Stimulated activated naive CD8-positive, alpha-beta T cell treated with anti-CD3 and anti-CD28 coated beads, Interleukin-15, amount 100 ng/mL, for 72 hours (primary cell): ENCODE data around the gene MAP3K20.

Source experiments
- ATAC-seq: fragments of 150-1000 bp; cut with Tn5 transposase; 2 replicates; pipeline ENCODE4 v1.10.0; 2021; ENCODE audit warnings: mild to moderate bottlenecking, moderate library complexity
- DNase-seq, 2 donors: peaks; one replicate each; pipeline ENCODE4 v3.0.0; 2021 to 2022
- H3K27ac Mint-ChIP-seq, 2 donors: one replicate each; pipeline ENCODE4 v1.8.0; 2022; ENCODE audit warnings: mild to moderate bottlenecking in 2 of 2, mixed read lengths in 2 of 2, moderate library complexity in 2 of 2
- H3K27me3 Mint-ChIP-seq: one replicate; pipeline ENCODE4 v1.8.0; 2022; ENCODE audit warnings: mixed read lengths
- H3K4me1 Mint-ChIP-seq: one replicate; pipeline ENCODE4 v1.8.0; 2022; ENCODE audit warnings: mild to moderate bottlenecking, mixed read lengths
- H3K4me3 Mint-ChIP-seq, 2 donors: one replicate each; pipeline ENCODE4 v1.8.0; 2022; ENCODE audit warnings: mild to moderate bottlenecking in 2 of 2, mixed read lengths in 2 of 2, moderate library complexity in 1 of 2
- H3K9me3 Mint-ChIP-seq, 2 donors: one replicate each; pipeline ENCODE4 v1.8.0; 2022; ENCODE audit warnings: mixed read lengths in 2 of 2

Gene MAP3K20

DNA sequence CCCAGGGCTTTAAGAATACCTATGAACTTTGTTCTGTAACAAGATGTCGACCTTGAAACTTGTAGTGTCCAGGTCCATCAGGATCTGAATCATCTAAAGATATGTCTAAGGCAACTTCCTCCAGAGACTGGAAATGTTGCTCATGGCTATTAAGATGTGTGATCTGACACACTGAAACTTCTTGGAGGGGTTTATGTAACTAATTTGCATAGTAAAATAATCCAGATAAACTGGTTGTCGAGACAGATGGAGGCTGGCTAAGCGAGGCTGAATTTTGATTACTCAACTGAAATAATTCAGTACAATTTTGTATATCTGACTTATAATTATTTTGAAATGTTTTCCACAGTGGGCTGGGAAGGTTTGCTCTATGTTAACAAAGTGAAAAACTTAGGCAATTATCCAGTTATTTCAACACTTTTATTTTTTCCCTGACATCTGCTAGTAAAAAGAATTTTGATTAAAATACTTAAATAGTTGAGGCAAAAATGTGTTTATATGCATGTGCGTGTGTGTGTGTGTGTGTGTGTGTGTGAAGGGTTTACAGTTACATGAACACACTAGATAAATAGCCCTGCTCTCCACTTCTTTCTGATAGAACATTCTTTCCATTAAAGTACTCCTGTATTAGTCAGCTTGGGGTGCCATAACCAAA, 11.4 kb upstream of the MAP3K20 start:
- DNase-seq, result no peak
- no peaks in the 10 kb centered on the region for H3K4me1 Mint-ChIP-seq
- peaks cover 32% of the 10 kb centered on the region for H3K27me3 Mint-ChIP-seq
- H3K27ac Mint-ChIP-seq, result no peak overlapping the region
- no peak for ATAC-seq
- H3K4me3 Mint-ChIP-seq, result no peak overlapping the region
- H3K9me3 Mint-ChIP-seq, result no peaks in the 10 kb centered on the region

DNA sequence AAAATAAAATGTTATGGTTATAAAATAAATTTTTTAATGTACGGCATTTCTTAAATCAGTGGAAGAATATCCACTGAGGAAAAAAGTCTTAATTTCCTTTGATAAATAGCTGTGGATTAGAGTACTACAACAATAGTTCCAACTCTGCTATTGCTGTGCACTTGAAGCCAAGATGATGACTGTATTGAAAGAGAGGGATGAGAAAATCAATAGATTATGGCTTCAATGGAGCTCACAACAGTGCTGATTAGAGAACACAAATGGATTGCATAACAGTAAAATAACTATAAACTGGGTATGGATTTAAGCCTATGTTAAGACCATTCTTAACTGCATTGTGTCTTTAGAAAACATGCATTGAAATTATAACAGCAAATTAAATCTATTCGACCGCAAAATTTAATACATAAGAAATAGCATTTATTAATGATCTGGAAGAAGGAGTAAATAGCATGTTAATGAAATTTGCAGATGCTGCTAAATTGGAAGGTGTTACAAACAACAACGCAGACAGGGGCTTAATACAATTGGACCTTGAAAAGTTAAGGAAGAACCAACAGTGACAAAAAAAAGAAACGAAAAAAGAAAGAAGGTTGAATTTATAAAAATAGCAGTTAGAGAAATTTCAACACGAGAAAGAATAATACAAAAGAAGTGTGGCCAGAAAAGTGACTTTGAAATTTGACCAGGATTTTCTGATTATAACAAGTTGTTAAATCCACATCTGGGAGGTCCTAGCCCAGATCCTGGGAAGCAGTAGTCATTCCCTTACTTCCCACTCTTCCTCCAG, 8.6 kb upstream of the MAP3K20 start:
- DNase-seq, result no peak
- Mint-ChIP-seq H3K27ac (no peak overlapping the region), H3K4me1 (no peaks in the 10 kb centered on the region), H3K27me3 (peaks cover 53% of the 10 kb centered on the region), H3K9me3 (no peaks in the 10 kb centered on the region), H3K4me3 (no peak overlapping the region)
- ATAC-seq, result no peak

DNA sequence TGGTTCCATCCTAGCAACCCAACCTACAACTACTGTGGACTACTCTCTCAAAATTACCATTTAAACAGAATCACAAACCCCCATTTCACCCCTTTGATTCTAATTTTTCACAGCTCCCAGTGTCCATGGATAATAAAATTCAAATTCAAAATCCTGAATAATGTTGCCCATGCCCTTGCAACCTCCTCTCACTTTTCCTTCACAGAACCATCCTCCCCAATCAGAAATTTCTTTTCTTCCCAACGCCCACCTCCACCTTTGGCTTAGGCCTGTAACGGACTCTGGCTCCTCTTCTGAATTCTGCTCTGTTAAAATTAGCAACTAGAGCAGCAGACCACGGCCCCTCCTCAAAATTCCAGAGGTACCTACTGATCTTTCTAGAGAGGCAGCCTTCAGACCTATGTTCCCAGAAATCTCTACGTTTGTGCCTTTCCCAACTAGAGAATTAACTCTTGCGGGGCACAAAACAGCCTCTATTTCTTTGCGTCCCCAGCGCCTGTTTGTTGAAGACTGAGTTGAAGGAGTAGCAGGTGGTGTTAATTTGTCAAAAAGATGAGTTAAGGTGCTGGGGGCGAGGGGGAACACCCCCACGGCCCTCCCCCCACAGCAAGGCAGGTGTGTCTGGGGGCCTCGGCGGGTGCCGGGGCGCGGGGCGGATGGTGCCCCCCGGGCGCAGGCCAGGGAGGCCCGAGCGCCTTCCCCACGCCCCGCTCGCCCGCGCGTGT, 428 bp upstream of the MAP3K20 start:
- peak overlapping the region; percentile 80 to 87 for H3K27ac Mint-ChIP-seq
- H3K9me3 Mint-ChIP-seq, result no peaks in the 10 kb centered on the region
- no peak for DNase-seq
- peak overlapping the region; percentile 81 to 86 for H3K4me3 Mint-ChIP-seq
- ATAC-seq, result no peak
- H3K27me3 Mint-ChIP-seq, result peaks cover 49% of the 10 kb centered on the region
- peaks cover 30% of the 10 kb centered on the region for H3K4me1 Mint-ChIP-seq

DNA sequence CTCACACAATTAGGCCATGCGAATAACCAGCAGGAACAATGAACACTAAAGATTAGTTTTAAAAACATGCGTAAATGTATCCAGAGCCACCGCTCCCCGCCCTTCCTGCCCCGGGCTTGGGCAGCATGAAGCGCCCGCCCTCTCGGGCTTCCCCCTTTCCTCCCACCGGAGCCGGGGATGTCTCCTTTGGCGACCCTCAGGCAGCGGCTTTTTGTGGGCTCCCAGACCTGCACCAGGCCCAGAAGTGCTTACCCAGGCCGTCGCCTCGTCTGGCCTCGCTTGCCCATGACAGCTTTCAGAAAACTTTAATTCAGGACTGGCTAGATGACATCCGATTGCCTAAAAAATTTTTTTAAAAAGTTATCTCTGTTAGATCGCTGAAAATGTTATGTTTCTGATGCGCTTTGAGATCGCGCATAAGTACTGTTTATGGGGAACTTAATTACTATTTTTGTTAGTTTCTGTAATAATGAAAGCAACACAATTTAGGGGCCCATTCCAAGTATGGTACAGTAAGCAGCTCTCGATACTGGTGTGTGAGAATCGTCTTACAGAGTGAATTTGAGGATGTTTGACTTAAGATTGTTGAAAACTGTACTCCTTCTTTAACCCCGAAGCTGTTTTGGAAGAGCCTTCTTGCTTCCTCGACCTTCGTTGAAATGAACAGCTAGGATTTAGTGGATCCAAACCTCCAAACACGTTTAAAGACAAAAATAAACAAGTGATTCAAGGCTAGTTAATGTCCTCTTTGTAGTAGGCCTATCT, 1.1 kb downstream of the MAP3K20 start:
- DNase-seq (peak in 1 of 2 donors; percentile 43), ATAC-seq (peak; percentile 31)
- Mint-ChIP-seq H3K9me3 (no peaks in the 10 kb centered on the region), H3K4me3 (peak overlapping the region; percentile 81 to 86), H3K27ac (peak overlapping the region; percentile 70 to 87), H3K27me3 (peaks cover 44% of the 10 kb centered on the region), H3K4me1 (peaks cover 30% of the 10 kb centered on the region)

DNA sequence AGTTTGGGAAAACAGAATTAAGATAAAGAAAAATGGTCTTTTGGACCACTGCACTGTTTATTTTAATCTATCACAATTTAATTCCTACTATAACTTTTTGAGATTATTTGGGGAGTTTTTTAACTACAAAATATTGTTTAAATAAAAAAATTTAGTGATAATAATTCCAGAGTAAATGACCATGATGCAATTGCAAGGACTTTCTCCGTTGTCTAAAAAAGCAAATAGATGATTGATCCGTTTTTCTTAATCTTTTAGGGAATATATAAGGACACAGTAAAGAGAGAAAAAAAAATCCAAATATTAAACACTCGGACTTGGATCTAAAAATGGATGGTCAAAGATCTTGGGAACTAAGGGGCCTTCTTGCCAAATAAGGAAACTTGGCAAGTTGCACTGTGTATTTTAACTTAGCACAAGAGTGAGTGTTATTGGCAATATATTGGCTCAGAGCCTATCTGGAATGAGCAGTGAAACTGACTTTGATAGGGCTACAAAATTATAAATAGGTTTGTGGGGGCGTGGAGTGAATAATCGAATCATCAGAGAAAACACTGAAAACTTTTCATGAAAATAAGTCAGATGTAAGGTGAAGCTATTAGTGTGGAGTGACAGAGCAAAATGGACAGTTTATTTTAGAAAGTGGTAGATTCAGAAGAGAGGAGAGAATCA, 2.0 kb downstream of the MAP3K20 start:
- Mint-ChIP-seq H3K27ac (no peak overlapping the region), H3K4me1 (peaks cover 30% of the 10 kb centered on the region), H3K4me3 (peak overlapping the region in 1 of 2 donors; percentile 81), H3K9me3 (no peaks in the 10 kb centered on the region), H3K27me3 (peaks cover 38% of the 10 kb centered on the region)
- DNase-seq, result no peak
- ATAC-seq, result no peak

DNA sequence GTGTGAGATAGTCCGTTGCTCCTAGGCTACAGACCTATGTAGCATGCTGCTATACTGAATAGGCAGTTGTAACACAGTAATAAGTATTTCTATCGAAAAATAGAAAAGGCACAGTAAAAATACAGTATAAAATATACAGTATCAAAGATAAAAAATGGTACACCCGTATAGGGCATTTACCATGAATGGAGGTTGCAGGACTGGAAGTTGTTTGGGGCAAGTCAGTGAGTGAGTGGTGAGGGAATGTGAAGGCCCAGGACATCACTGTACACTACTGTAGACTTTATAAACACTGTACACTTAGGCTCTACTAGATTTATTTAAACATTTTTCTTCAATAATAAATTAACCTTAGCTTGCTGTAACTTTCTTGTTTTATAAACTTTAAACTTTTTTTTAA, 3.5 kb downstream of the MAP3K20 start:
- H3K4me3 Mint-ChIP-seq, result no peak overlapping the region
- peaks cover 38% of the 10 kb centered on the region for H3K27me3 Mint-ChIP-seq
- H3K4me1 Mint-ChIP-seq, result peaks cover 29% of the 10 kb centered on the region
- no peak overlapping the region for H3K27ac Mint-ChIP-seq
- DNase-seq, result no peak
- ATAC-seq, result no peak
- H3K9me3 Mint-ChIP-seq, result no peaks in the 10 kb centered on the region

DNA sequence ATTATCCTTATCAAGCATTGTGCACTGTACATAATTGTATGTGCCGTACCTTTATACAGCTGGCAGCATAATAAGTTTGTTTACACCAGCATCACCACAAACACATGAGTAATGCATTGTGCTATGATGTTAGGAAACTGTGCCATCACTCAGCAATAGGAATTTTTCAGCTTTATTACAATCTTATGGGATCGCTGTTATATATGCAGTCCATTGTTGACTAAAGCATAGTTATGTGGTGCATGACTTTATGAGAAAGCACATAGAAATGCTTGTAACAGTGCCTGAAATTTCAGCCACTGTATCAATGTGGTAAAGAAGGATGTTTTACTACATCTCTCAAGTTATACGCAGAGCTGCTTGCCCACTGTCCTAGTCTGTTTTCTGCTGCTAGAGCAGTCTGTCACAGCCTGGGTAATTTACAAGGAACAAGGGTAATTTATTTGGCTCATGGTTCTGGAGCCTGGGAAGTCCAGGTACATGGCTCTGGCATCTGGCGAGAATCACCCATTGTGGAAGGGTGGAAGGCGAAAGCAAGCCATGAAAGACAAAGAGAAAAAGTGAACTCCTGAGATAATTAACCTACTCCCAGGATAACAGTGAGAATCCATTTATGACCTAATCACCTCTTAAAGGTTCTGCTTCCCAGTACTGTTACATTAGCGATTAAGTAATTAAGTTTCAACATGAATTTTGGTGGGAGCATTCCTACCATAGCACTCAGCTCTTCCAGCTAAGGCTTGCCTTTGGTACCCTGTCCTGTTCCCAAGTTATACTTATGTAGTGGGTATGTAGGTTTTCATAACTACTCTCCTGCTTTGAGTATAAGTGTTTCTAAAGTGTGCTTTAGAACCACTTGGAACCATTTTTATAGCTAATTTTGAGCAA, 4.6 kb downstream of the MAP3K20 start:
- H3K27ac Mint-ChIP-seq, result no peak overlapping the region
- peaks cover 18% of the 10 kb centered on the region for H3K4me1 Mint-ChIP-seq
- no peak for ATAC-seq
- H3K27me3 Mint-ChIP-seq, result peaks cover 31% of the 10 kb centered on the region
- no peaks in the 10 kb centered on the region for H3K9me3 Mint-ChIP-seq
- H3K4me3 Mint-ChIP-seq, result no peak overlapping the region
- DNase-seq, result no peak

DNA sequence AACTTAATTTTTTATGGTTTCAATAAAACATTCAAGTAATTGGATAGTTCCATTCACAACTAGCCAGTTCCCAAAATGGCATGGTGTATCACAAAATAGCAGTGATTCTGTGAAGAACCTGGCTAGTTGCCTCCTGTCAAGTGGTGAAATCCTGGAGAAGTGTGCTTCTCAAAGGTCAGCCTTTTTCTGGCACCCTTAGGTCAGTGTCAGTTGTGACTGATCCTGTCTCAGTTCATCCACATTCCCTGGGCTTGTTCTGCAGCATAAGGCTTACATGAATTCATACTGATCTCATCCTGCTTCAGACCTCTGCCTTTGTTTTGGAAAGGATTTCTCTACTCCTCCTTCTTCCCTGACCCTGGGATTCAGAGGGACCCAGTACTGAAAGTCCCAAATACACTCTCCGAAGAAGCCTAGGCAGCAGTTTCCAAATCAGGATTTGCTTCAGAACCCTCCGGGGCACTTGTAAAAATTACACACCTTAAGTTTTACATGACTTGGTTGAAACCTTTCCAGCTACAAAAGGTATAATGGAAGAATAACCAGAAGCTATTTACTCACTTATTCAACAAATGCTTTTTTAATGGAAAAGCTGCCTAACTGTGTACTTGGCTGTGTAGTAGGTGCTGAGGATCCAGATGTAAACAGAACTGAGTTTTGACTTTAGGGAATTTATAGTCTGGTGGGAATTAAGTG, 11.0 kb downstream of the MAP3K20 start:
- Mint-ChIP-seq H3K27me3 (peaks cover 42% of the 10 kb centered on the region), H3K4me3 (no peak overlapping the region), H3K4me1 (no peaks in the 10 kb centered on the region), H3K9me3 (no peaks in the 10 kb centered on the region), H3K27ac (no peak overlapping the region)
- DNase-seq (no peak), ATAC-seq (no peak)

DNA sequence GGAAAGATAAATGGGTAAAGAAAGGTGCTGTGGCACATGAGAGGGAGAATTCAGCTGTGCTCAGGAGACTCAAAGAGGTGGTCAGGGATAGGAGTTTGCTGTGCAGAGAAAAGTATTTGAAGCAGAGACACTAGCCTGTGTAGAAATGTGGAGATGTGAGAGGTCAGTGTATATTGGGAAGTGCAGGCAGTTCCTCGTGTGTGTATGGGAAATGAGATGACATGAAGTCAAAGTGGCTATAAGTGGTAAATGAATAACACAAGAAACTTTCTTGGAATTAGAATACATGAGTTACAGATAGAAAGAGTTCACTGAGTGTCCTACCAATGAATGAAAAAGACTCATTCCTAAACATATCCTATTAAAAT, 11.6 kb downstream of the MAP3K20 start:
- Mint-ChIP-seq H3K4me1 (no peaks in the 10 kb centered on the region), H3K4me3 (no peak overlapping the region), H3K9me3 (no peaks in the 10 kb centered on the region), H3K27me3 (peaks cover 42% of the 10 kb centered on the region), H3K27ac (no peak overlapping the region)
- ATAC-seq (no peak), DNase-seq (no peak)

DNA sequence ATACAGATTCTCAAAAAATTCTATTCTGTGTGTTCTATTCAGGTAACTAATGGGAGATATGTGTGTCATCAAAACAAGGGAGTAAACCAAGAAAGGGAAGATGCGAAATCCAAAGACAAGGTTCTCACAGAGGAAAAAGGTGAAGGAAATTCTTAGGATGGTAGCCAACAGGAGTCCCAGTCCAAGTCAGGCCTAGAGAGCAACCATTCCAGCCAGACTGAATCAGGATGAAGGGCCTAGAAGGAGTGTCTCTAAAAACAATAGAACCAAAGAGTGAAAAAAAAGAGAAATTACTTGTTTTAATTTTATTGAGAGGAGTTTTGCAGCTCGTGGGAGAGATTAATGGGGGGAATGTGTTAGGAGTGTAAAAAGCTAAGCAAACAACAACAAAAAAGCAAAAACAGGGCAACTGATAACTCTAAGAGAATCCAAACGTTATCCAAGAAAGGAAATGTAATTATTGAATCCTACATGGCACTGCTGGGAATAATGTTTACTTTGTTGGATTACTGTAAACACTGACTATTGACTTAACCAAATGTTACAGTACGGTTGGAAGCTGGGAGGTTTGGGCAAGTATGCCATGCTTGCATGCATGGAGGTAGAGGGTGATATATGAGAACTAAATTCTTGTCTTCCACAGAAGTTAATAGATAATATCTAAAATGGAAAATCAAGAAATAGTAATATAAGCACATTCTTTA, 12.3 kb downstream of the MAP3K20 start:
- no peaks in the 10 kb centered on the region for H3K4me1 Mint-ChIP-seq

DNA sequence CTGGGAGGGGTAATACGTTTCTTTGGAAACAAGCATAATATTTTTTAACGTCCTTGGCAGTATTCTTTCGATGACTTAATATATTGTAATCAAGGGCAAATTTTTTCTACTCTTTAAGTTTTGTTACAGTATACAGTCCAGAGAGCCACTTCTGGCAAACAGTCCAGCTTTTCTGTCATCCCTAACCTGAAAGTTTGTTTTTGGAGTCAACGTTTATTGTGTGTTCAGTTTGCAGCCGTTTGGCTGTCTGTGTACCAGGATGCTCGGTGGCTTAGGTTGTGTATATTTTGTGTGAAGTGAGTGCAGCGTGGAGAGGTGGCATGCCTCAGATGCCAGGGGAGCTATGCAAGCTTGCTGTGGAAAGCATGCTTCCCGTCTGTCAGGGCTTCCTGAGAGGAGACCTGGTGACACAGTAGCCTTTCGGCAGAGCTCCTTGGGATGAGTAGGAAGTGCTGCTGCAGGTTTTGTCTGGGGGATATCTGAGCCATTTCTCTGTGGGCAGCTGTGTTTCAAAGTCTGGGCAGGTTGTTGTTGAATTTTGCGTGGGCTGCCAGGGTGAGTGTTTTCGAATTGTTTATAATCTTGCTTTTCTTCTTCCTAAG, 14.7 kb downstream of the MAP3K20 start:
- Mint-ChIP-seq H3K4me3 (no peak overlapping the region), H3K27me3 (peaks cover 36% of the 10 kb centered on the region), H3K4me1 (no peaks in the 10 kb centered on the region), H3K27ac (no peak overlapping the region), H3K9me3 (no peaks in the 10 kb centered on the region)
- ATAC-seq (no peak), DNase-seq (no peak)

More for the DNA sequence above, 12.3 kb downstream of the MAP3K20 start:
- H3K4me3 Mint-ChIP-seq, result no peak overlapping the region
- ATAC-seq, result no peak
- H3K27me3 Mint-ChIP-seq, result peaks cover 37% of the 10 kb centered on the region
- H3K9me3 Mint-ChIP-seq, result no peaks in the 10 kb centered on the region
- DNase-seq, result no peak
- H3K27ac Mint-ChIP-seq, result no peak overlapping the region

DNA sequence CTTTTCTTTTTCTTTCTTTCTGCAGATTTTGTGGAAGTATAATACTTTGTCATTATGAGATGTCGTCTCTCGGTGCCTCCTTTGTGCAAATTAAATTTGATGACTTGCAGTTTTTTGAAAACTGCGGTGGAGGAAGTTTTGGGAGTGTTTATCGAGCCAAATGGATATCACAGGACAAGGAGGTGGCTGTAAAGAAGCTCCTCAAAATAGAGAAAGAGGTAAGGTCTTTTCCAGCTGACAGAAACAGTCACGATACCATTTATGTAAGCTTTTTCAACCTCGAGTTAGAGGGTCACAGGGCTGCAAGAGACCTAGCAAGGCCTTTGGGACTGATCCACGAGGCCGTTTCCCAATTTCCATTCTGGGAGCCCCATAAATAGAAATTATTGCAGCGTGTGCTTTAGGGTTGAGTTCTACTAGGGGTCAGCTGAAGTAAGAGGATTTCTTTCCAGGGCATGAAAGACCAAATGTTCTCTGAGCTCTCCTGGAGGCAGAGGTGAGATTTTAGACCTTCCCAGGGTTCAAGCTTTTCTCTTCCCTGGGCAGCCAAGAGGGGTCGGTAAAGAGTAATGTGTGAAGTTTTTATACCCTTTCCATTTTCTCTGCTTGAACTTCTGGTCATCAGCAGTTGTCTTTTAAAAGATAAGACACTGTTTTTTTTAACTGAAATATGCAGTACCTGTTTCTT, 15.5 kb downstream of the MAP3K20 start:
- no peak overlapping the region for H3K4me3 Mint-ChIP-seq
- H3K27ac Mint-ChIP-seq, result no peak overlapping the region
- no peaks in the 10 kb centered on the region for H3K4me1 Mint-ChIP-seq
- peaks cover 36% of the 10 kb centered on the region for H3K27me3 Mint-ChIP-seq
- ATAC-seq (no peak), DNase-seq (no peak)
- H3K9me3 Mint-ChIP-seq, result no peaks in the 10 kb centered on the region
